AG20443 (cell line): ENCODE results near the gene ZBTB3.
"Not testable (repeated sequence)": the region's sequence is repeated elsewhere in the genome, so short reads cannot be mapped to it uniquely, and the experiment has no call there.

Experiments
- DNase-seq: peaks from one replicate; pipeline ENCODE4 v3.0.0; 2012; ENCODE audit warnings: low spot score, mixed read lengths

ZBTB3 gene

GRCh38 chr11:62753736-62754603 lies at the start of gene ZBTB3:
TSS of gene ZBTB3 (minus strand) at chr11:62754160. CDS start at chr11:62753664, 496 bp downstream.
- DNase-seq: peak; percentile 96

GRCh38 chr11:62801071-62801470 lies 47.1 kb upstream of the ZBTB3 start:
- no peak for DNase-seq

- DNase-seq: no peak
Measured at GRCh38 chr11:62799486-62799885, 45.5 kb upstream of the ZBTB3 start.

- no peak for DNase-seq
Measured at GRCh38 chr11:62796281-62796680, 42.3 kb upstream of the ZBTB3 start.

GRCh38 chr11:62794201-62794775 lies 40.3 kb upstream of the ZBTB3 start:
- DNase-seq: no peak

- no peak for DNase-seq
Measured at GRCh38 chr11:62792202-62792575, 38.2 kb upstream of the ZBTB3 start.

GRCh38 chr11:62791501-62792201 lies 37.7 kb upstream of the ZBTB3 start, which contains the start of gene TMEM223:
TSS of gene TMEM223 (minus strand) at chr11:62792006. CDS start at chr11:62791994, 12 bp downstream.
- peak; percentile 95 for DNase-seq

- no peak for DNase-seq
Measured at GRCh38 chr11:62789576-62789975, 35.6 kb upstream of the ZBTB3 start.

GRCh38 chr11:62788991-62789390 lies 35.0 kb upstream of the ZBTB3 start:
- DNase-seq: no peak

- DNase-seq: peak; percentile 95
Measured at GRCh38 chr11:62787005-62787759, 33.2 kb upstream of the ZBTB3 start, which contains the start of gene TMEM179B. TSS of gene TMEM179B (plus strand) at chr11:62787402. CDS start at chr11:62787432, 30 bp downstream.

- DNase-seq: peak; percentile 92
Measured at GRCh38 chr11:62786318-62787004, 32.5 kb upstream of the ZBTB3 start.

- no peak for DNase-seq
Measured at GRCh38 chr11:62782753-62783152, 28.8 kb upstream of the ZBTB3 start.

- DNase-seq: no peak
Measured at GRCh38 chr11:62778441-62778840, 24.5 kb upstream of the ZBTB3 start.

- DNase-seq: no peak
Measured at GRCh38 chr11:62777389-62777788, 23.4 kb upstream of the ZBTB3 start.

GRCh38 chr11:62775646-62776045 lies 21.7 kb upstream of the ZBTB3 start:
- no peak for DNase-seq

- DNase-seq: no peak
Measured at GRCh38 chr11:62774407-62774806, 20.4 kb upstream of the ZBTB3 start.

GRCh38 chr11:62771144-62772021 lies 17.4 kb upstream of the ZBTB3 start, which contains the start of gene TAF6L:
TSS of gene TAF6L (plus strand) at chr11:62771396. CDS start at chr11:62775784, 4,388 bp downstream.
- DNase-seq: peak; percentile 96

GRCh38 chr11:62770778-62771143 lies 16.8 kb upstream of the ZBTB3 start:
- peak; percentile 35 for DNase-seq

GRCh38 chr11:62760867-62761227 lies 6.9 kb upstream of the ZBTB3 start:
- not testable (repeated sequence) for DNase-seq
